GM18951 (cell line): Measurements from ENCODE around the gene C14orf132.

Experiments used
- POLR2A ChIP-seq: IDR thresholded peaks from 4 replicates; pipeline ENCODE4 v1.6.1; 2011; ENCODE audit warnings: mild to moderate bottlenecking; ENCODE audit not compliant: insufficient read length, insufficient read depth; ENCODE audit errors: extremely low read depth
- in situ Hi-C: fragments of 300-500 bp; cut with MboI; formaldehyde crosslinking; loops from one replicate; pipeline ENCODE4 v1.12.0; 2022; ENCODE audit warnings: low sequenced_read_pairs, mixed read lengths, inconsistent platforms; ENCODE audit not compliant: unreplicated experiment

Gene C14orf132

GRCh38 chr14:96098309-96098998, 59.3 kb downstream of the C14orf132 start:
- no peak for TF ChIP-seq POLR2A
- in situ Hi-C loops = no loop called here

- in situ Hi-C loops = no loop called here
- TF ChIP-seq POLR2A = no peak
Observed at GRCh38 chr14:96098999-96099335, 59.8 kb downstream of the C14orf132 start.

GRCh38 chr14:96100161-96101064, 61.3 kb downstream of the C14orf132 start:
- in situ Hi-C loops = loop anchor here (25.0 kb wide), 1 partner anchor 337 kb away; no protein-coding TSS in a partner anchor
- TF ChIP-seq POLR2A = no peak

GRCh38 chr14:96102081-96102856, 63.1 kb downstream of the C14orf132 start:
- no peak for TF ChIP-seq POLR2A
- in situ Hi-C loops = loop anchor here (25.0 kb wide), 1 partner anchor 335 kb away; no protein-coding TSS in a partner anchor

- no peak for TF ChIP-seq POLR2A
- in situ Hi-C loops = loop anchor here (25.0 kb wide), 1 partner anchor 334 kb away; no protein-coding TSS in a partner anchor
Observed at GRCh38 chr14:96103075-96103474, 63.9 kb downstream of the C14orf132 start.

GRCh38 chr14:96103560-96104460, 64.6 kb downstream of the C14orf132 start:
- TF ChIP-seq POLR2A = no peak
- in situ Hi-C loops = loop anchor here (25.0 kb wide), 1 partner anchor 333 kb away; no protein-coding TSS in a partner anchor

GRCh38 chr14:96104469-96105057, 65.4 kb downstream of the C14orf132 start:
- no peak for TF ChIP-seq POLR2A

GRCh38 chr14:96105089-96105925, 66.1 kb downstream of the C14orf132 start:
- no peak for TF ChIP-seq POLR2A
- in situ Hi-C loops = loop anchor here (25.0 kb wide), 1 partner anchor 332 kb away; no protein-coding TSS in a partner anchor

More at GRCh38 chr14:96104469-96105057, 65.4 kb downstream of the C14orf132 start:
- in situ Hi-C loops = loop anchor here (25.0 kb wide), 1 partner anchor 333 kb away; no protein-coding TSS in a partner anchor

- in situ Hi-C loops = loop anchor here (25.0 kb wide), 1 partner anchor 331 kb away; no protein-coding TSS in a partner anchor
- TF ChIP-seq POLR2A = no peak
Observed at GRCh38 chr14:96105926-96106441, 66.8 kb downstream of the C14orf132 start.

GRCh38 chr14:96106891-96107290, 67.7 kb downstream of the C14orf132 start:
- no peak for TF ChIP-seq POLR2A
- in situ Hi-C loops = loop anchor here (25.0 kb wide), 1 partner anchor 330 kb away; no protein-coding TSS in a partner anchor
